ENCODE measurements around the gene CACNA2D2.

Gene CACNA2D2

DNA sequence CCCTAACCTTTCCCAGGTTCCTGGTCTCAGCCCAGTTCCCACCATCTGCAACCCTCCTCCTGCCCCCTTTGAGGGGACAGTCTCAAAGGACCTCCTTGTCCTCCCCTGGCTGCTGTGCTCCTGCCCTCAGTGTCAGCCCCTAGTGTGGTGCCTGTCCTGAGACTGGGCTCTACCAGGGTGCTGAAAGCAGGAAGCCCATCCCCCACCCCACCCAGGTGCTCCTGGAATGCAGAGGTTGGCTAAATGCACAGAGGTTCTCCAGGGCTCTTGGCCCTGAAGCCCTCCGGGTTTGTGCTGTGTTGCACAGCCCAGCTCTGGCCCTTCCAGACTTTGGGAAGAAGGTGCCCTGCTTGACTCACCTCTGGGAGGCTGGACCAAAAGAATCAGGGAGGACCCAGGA lies 42.3 kb upstream of the CACNA2D2 start:
- no peak overlapping the region for H3K4me3 ChIP-seq (ENCODE audit: low read depth, low read length)
- TF ChIP-seq, protein P1, sequence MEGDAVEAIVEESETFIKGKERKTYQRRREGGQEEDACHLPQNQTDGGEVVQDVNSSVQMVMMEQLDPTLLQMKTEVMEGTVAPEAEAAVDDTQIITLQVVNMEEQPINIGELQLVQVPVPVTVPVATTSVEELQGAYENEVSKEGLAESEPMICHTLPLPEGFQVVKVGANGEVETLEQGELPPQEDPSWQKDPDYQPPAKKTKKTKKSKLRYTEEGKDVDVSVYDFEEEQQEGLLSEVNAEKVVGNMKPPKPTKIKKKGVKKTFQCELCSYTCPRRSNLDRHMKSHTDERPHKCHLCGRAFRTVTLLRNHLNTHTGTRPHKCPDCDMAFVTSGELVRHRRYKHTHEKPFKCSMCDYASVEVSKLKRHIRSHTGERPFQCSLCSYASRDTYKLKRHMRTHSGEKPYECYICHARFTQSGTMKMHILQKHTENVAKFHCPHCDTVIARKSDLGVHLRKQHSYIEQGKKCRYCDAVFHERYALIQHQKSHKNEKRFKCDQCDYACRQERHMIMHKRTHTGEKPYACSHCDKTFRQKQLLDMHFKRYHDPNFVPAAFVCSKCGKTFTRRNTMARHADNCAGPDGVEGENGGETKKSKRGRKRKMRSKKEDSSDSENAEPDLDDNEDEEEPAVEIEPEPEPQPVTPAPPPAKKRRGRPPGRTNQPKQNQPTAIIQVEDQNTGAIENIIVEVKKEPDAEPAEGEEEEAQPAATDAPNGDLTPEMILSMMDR (IDR thresholded peaks at IDR 0.05; ENCODE audit: borderline replicate concordance, insufficient read depth, low read depth, low read length) = no peak

DNA sequence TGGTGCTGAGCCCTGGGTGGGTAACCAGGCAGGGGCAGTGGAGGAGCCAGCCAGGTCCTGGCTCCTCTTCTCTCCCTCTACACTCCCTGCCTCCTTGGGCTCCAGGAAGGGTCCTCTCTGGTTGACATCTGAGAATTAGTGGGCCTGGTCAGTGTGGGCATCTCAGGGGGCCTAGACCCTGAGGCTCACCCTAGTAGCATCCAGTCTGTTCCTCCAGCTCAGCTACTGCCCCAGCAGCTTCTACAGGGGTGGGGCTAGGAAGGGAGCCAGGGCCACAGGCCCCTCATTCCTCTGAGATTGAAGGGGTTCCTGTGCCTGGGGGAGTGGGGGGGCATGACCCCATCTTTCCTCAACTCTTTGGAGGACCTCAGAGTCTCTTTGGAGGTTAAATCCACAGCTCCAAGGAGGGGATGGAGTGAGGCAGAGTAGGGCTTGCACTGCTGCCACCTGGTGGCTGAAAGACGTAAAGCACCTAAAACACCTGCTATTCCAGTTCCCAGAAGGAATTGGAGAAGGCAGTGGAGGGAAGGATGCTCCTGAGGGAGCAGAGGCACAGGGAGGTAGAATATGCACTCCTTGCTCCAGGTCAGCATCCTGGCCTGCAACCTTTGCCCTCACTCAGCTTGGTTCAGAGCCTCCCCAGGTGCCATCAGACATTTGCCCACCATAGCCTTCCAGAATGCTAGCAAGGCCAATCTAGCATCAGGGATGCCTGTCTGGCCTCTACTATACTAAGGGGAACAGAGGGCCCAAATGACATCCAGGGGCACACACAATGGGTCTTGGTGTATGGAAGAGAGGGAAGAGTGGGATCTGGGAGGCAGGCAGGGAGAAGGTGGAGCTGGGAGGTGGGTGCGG lies 39.0 kb upstream of the CACNA2D2 start:
- TF ChIP-seq, protein P1 (IDR thresholded peaks at IDR 0.05; ENCODE audit: borderline replicate concordance, insufficient read depth, low read depth, low read length) = peak; percentile 88
- no peak overlapping the region for H3K4me3 ChIP-seq (ENCODE audit: low read depth, low read length)

DNA sequence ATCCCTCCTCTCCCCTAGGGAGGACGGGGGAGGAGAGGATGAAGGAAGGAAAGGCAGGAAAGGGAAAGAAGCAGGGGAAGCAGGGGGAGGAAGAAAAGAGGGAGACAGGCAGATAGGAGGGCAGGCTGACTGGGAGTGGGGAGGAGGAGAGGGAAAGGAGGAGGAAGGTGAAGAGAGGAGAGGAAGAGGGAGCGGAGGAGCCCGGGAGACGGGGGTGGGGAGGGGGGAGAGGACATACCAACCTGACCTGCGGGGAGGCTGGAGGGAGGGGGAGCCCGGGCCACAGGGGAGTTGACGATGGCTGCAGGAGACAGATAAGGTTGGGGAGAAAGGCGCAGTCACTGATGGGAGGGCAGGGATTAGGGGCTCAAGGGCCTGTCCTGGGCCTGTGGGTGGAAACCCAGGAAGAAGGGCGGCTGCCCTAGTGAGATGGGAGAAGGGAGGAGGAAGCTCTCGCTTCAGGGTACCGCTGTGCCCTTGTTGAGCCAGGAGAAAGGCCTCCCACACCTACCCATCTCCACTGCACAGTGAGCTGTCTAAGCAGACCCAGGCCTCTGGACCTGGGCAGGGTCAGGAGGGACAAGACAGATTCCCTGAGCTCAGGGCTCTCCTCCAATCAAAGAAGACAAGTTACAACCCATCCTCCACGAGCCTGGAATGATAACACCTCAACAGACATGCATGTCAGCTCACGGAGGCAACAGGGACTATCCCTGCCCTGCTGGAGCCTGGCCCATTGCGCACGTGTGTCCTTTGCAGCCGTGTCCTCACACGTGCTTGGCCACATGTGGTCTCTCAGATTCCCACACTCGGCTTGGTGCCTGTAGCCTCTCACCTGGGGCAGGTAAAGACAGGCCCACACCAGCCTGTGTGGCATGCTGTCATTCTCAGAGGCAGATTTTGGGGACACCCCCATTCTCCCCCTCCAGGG lies 36.2 kb upstream of the CACNA2D2 start:
- H3K4me3 ChIP-seq (ENCODE audit: low read depth, low read length) = no peak overlapping the region
- TF ChIP-seq, protein P1 (IDR thresholded peaks at IDR 0.05; ENCODE audit: borderline replicate concordance, insufficient read depth, low read depth, low read length) = no peak

DNA sequence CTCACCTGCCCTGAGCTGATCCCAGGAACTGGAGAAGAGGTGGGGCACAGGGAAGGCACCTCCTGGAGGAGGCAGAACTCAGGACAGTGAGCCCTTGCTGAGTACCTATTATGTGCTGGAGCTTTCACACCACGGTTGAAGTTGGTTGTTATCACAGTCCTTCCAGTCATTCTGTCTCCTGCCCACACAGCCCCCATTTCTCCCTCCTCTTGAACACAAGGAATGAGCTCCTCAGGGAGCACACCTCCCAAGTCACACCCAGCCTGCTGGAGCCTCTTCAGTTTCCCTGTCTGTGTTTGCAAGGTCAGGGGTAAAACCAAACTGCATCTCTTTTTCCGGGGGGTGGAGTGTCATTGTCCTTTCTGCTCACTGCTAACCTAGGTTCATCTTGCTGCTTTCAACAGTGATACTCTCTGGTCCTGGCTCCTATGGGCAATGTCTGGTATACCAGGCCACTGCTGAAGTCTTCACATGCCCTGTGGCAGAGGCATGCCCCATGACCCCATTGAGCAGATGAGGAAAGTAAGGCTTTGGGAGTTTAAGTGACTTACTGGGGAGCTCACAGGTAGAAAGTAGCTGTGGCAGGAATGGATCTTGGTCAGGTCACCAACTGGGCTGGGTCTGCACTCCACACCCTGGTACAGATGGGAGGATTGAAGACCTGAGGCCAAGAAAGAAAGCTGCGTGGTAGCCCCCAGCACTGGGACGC lies 34.1 kb upstream of the CACNA2D2 start:
- TF ChIP-seq, protein P1 (IDR thresholded peaks at IDR 0.05; ENCODE audit: borderline replicate concordance, insufficient read depth, low read depth, low read length) = no peak
- no peak overlapping the region for H3K4me3 ChIP-seq (ENCODE audit: low read depth, low read length)

DNA sequence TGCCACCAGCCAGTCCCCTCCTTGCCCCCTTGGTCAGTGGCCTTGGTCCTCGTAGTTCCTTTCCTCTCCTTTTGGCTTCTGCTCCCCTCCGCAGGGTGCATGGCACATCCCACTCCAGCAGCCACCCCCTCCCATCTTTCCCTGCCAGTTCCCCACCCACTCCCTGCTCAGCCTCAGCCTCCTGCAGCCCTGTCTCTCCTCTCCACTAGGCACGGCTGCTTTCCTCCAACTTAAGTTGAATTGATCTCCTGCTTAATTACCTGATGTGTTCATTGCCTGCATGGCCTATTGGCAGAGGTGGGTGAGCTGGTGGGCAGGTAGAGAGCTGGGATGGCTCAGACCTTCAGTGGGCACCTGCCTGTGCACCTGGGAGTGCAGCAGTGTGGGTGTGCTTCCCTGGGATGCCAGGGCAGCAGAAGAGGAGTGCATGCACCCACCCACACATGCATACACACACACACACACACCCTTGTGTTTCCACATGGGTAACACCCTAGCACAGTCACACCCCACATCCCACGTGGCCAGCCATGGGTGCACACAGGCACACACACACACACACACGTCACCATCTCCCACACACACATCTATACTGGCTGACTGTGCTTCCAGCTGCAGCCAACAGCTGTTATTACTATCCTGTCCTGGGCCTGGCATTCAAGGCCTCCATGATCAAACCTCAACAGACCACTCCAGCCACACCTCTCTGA lies 33.2 kb upstream of the CACNA2D2 start:
- TF ChIP-seq, protein P1 (IDR thresholded peaks at IDR 0.05; ENCODE audit: borderline replicate concordance, insufficient read depth, low read depth, low read length) = no peak
- no peak overlapping the region for H3K4me3 ChIP-seq (ENCODE audit: low read depth, low read length)

DNA sequence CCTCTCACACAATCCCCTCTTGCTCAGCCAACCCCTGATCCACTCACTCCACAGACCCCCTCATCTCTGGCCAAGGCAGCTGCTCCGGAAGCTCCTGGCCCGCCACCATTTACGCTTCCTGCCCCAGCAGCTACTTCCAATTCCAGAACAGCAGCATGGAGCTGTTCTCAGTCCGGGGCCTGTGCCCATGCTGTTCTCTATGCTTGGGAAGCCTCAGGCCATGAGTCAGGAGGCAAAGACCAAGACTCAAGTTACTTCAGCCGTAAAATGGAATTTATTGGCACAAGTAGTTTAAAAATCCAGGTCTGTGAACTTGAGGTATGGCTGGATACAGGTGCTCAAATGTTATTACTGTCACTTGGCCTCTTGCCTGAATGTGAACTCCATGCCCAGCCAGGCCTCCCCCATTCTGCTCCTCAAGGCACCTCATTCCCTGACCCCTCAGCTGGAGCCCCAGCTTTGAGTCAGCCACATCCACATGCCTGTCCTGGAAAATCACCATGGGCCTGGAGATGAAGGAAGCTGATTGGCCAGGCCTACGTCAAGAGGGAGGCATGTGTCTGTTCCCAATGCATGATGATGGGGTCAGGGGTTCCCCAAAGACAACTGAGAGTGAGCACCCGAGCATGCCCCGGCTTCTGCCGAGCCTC lies 31.4 kb upstream of the CACNA2D2 start:
- no peak overlapping the region for H3K4me3 ChIP-seq (ENCODE audit: low read depth, low read length)
- TF ChIP-seq, protein P1 (IDR thresholded peaks at IDR 0.05; ENCODE audit: borderline replicate concordance, insufficient read depth, low read depth, low read length) = no peak

Data from GM12875 (cell line).